ENCODE data around the gene KRT83. TPM values are rescaled to one million over a fixed set of nuclear protein-coding genes. Genes with fewer than 3 reads are reported as not detected.
"Not testable (repeated sequence)": the region's sequence is repeated elsewhere in the genome, so short reads cannot be mapped to it uniquely, and the experiment has no call there.

The KRT83 gene
- total and polyA plus RNA-seq, 2 of the 13 experiments (the other 11 are each of a cell fraction or from before 2014, with no cell fraction given), result not detected

- ATAC-seq; CTCF ChIA-PET (ENCODE audit: low intra/inter-chr PET ratio, low total read pairs); H3K36me3 ChIP-seq (replicated peaks in 1 of 2; ENCODE audit: control insufficient read depth in 1 of 2, insufficient read depth in 2 of 2, low read length in 2 of 2); FAIRE-seq; intact Hi-C loops (cut with micrococcal nuclease; ENCODE audit: unreplicated experiment); H3K4me1 ChIP-seq (ENCODE audit: insufficient read depth, low read length); in situ Hi-C loops (cut with HindIII; ENCODE audit: extremely low pct_ligation_motif_present, low pct_unique_long_range_greater_than_20kb); H4K20me1 ChIP-seq (ENCODE audit: insufficient read depth, low read length); POLR2A ChIA-PET; H3K9me3 ChIP-seq (ENCODE audit: low read length); H2AFZ ChIP-seq (ENCODE audit: low read length); H3K27ac ChIP-seq (ENCODE audit: extremely low read length, insufficient read depth, low read length); H3K9ac ChIP-seq (ENCODE audit: insufficient read depth, low read depth, low read length); H3K79me2 ChIP-seq (ENCODE audit: insufficient read depth, low read length); BruUV-seq (replicated peaks); DNase-seq (ENCODE audit: low spot score); H3K4me2 ChIP-seq (ENCODE audit: low read depth, low read length); H3K4me3 ChIP-seq (replicated peaks in 1 of 3; ENCODE audit: insufficient read depth in 1 of 3, low read depth in 2 of 3, low read length in 3 of 3): not testable (repeated sequence)
- WGBS (ENCODE audit: low lambda C conversion rate), result 46% methylated on average over 12 of the region's 31 CpGs
- peaks cover 0 to 14% of the 10 kb centered on the region in 2 experiments; a peak in 2 of 5 replicates for H3K27me3 ChIP-seq (ENCODE audit: control insufficient read depth in 1 of 2, insufficient read depth in 2 of 2, low read length in 2 of 2)
Observed at GRCh38 chr12:52301721-52302120, 19.5 kb downstream of the KRT83 start.

GRCh38 chr12:52300796-52301691 lies 20.2 kb downstream of the KRT83 start:
- WGBS (ENCODE audit: low lambda C conversion rate), result 31% methylated on average over 13 of the region's 14 CpGs
- H3K36me3 ChIP-seq (replicated peaks in 1 of 2; ENCODE audit: control insufficient read depth in 1 of 2, insufficient read depth in 2 of 2, low read length in 2 of 2), result no peaks in the 10 kb centered on the region

More at GRCh38 chr12:52300796-52301691, 20.2 kb downstream of the KRT83 start:
- ATAC-seq (no peak), FAIRE-seq (no peak), DNase-seq (ENCODE audit: low spot score) (no peak)
- TF ChIP-seq CREB3 (CRISPR knock-in tag; IDR thresholded peaks at IDR 0.05), result no peak
- no peak for TF ChIP-seq ETV6 (CRISPR knock-in tag; conservative IDR thresholded peaks at IDR 0.05)
- TF ChIP-seq ZNF138 (CRISPR knock-in tag; IDR thresholded peaks at IDR 0.05; ENCODE audit: low read depth), result no peak
- peak; percentile 30 to 81 for TF ChIP-seq REST (IDR thresholded peaks at IDR 0.05; ENCODE audit: borderline replicate concordance in 1 of 2, low read depth in 1 of 2, low read length in 2 of 2)
- no peak overlapping the region for H3K27ac ChIP-seq (ENCODE audit: extremely low read length, insufficient read depth, low read length)
- H3K4me3 ChIP-seq (replicated peaks in 1 of 3; ENCODE audit: insufficient read depth in 1 of 3, low read depth in 2 of 3, low read length in 3 of 3), result no peak overlapping the region
- H3K4me1 ChIP-seq (ENCODE audit: insufficient read depth, low read length), result no peaks in the 10 kb centered on the region
- no TSS peak for BruUV-seq (replicated peaks)
- H3K9ac ChIP-seq (ENCODE audit: insufficient read depth, low read depth, low read length), result no peak overlapping the region
- no peak overlapping the region for H3K4me2 ChIP-seq (ENCODE audit: low read depth, low read length)
- H3K27me3 ChIP-seq (ENCODE audit: control insufficient read depth in 1 of 2, insufficient read depth in 2 of 2, low read length in 2 of 2), result peaks cover 0 to 7% of the 10 kb centered on the region in 2 experiments; a peak in 1 of 5 replicates
- no peaks in the 10 kb centered on the region for H3K9me3 ChIP-seq (ENCODE audit: low read length)
- no peak overlapping the region for H2AFZ ChIP-seq (ENCODE audit: low read length)
- POLR2A ChIA-PET, result no interaction called here
- no peaks in the 10 kb centered on the region for H3K79me2 ChIP-seq (ENCODE audit: insufficient read depth, low read length)
- intact Hi-C loops (cut with micrococcal nuclease; ENCODE audit: unreplicated experiment) (no loop called here), in situ Hi-C loops (cut with HindIII; ENCODE audit: extremely low pct_ligation_motif_present, low pct_unique_long_range_greater_than_20kb) (no loop called here)
- CTCF ChIA-PET (ENCODE audit: low intra/inter-chr PET ratio, low total read pairs), result no interaction called here
- no peaks in the 10 kb centered on the region for H4K20me1 ChIP-seq (ENCODE audit: insufficient read depth, low read length)

All from HepG2 (cell line).